HepG2 (cell line): ENCODE results near the gene FAM170B. TPM values are rescaled to one million over a fixed set of nuclear protein-coding genes. Genes with fewer than 3 reads are reported as not detected.

Experiments
- polyA plus RNA-seq, 8 experiments: library from polyadenylated mRNA; depleted of rRNA in 3 of 8; stranded (reverse) in 7 of 8; unstranded in 1 of 8; fragments of >200 nt; fragmentation: Illumina TruSeq in 4 of 8; extraction: Trizol in 4 of 8; gene quantifications; 2 replicates each; pipeline versions ENCODE4 v1.2.1 to v1.2.3, GENCODE V29; 2011 to 2016; ENCODE audit warnings: low read depth in 4 of 8, missing spikeins in 1 of 8, mixed read lengths in 1 of 8; ENCODE audit not compliant: insufficient read depth in 1 of 8
- total RNA-seq, 5 experiments: library from RNA; depleted of rRNA; stranded (reverse); fragments of >200 nt; fragmentation: Illumina TruSeq; extraction: Trizol; gene quantifications; 2 replicates each; pipeline ENCODE4 v1.2.3, GENCODE V29; 2016; ENCODE audit warnings: low read depth in 1 of 5

FAM170B gene
- total and polyA plus RNA-seq, 2 of the 13 experiments (the other 11 are each of a cell fraction or from before 2014, with no cell fraction given): not detected

Other genes with a start within 250 kb of the FAM170B start
- not detected in 2 replicates for gene LRRC18, start 194.2 kb downstream of the FAM170B start, total RNA-seq (2016; rRNA removed; fragmentation: Illumina TruSeq; extraction: Trizol)
- not detected in 2 replicates for gene LRRC18, start 194.2 kb downstream of the FAM170B start, polyA plus RNA-seq (2011; rRNA removed)
- gene VSTM4, start 18.5 kb downstream of the FAM170B start, total RNA-seq (2016; rRNA removed; fragmentation: Illumina TruSeq; extraction: Trizol): not detected in 2 replicates
- gene VSTM4, start 18.5 kb downstream of the FAM170B start, polyA plus RNA-seq (2011; rRNA removed): not detected in 2 replicates
- not detected in 2 replicates for gene TMEM273, start 54.4 kb upstream of the FAM170B start, total RNA-seq (2016; rRNA removed; fragmentation: Illumina TruSeq; extraction: Trizol)
- not detected in 2 replicates for gene TMEM273, start 54.4 kb upstream of the FAM170B start, polyA plus RNA-seq (2011; rRNA removed)
- not detected in 2 replicates for gene C10orf71, start 165.1 kb upstream of the FAM170B start, total RNA-seq (2016; rRNA removed; fragmentation: Illumina TruSeq; extraction: Trizol)
- not detected in 2 replicates for gene C10orf71, start 165.1 kb upstream of the FAM170B start, polyA plus RNA-seq (2011; rRNA removed)